Left lung (tissue), 10 donors: Measurements from ENCODE around the gene NFIA. TPM values are rescaled to one million over a fixed set of nuclear protein-coding genes. Genes with fewer than 3 reads are reported as not detected.

Experiments
- ATAC-seq: fragments of 200-7000 bp; cut with Tn5 transposase; one replicate; pipeline ENCODE4 v1.9.1; 2020; ENCODE audit warnings: moderate library complexity
- DNase-seq, 4 donors: peaks; one replicate each; pipeline ENCODE4 v3.0.0-alpha.2; 2013 to 2020
- H3K27ac ChIP-seq, 2 donors: fragments of 200-600 bp; sonication (generic) in 1 of 2; one replicate each; pipeline versions ENCODE4 v1.5.0 to v1.8.0; 2020 to 2021
- H3K27me3 ChIP-seq, 2 donors: fragments of 200-600 bp; sonication (generic) in 1 of 2; one replicate each; pipeline versions ENCODE4 v1.5.0 to v1.8.0; 2020 to 2021
- H3K36me3 ChIP-seq, 2 donors: fragments of 200-600 bp; sonication (generic) in 1 of 2; one replicate each; pipeline versions ENCODE4 v1.5.0 to v1.8.0; 2020 to 2021
- H3K4me1 ChIP-seq, 2 donors: fragments of 200-600 bp; one replicate each; pipeline ENCODE4 v1.8.0; 2021
- H3K4me3 ChIP-seq, 2 donors: fragments of 200-600 bp; sonication (generic) in 1 of 2; one replicate each; pipeline versions ENCODE4 v1.5.0 to v1.8.0; 2020 to 2021; ENCODE audit warnings: mild to moderate bottlenecking in 1 of 2
- H3K9me3 ChIP-seq, 2 donors: fragments of 200-600 bp; sonication (generic) in 1 of 2; one replicate each; pipeline versions ENCODE4 v1.5.0 to v1.8.0; 2020 to 2021
- CTCF ChIP-seq, 2 donors: fragments of 200-600 bp; sonication (generic) in 1 of 2; IDR thresholded peaks; one replicate each; pipeline versions ENCODE4 v1.5.0 to v1.8.0; 2021; ENCODE audit warnings: antibody characterized with exemption in 2 of 2
- intact Hi-C, 2 donors: fragments of 100-400 bp; cut with DNase I; formaldehyde crosslinking; loops; one replicate each; pipeline versions ENCODE4 v1.11.2 to v1.14.2; 2022
- polyA plus RNA-seq, 6 donors: library from polyadenylated mRNA; unstranded; fragments of 120-200 nt; gene quantifications; one replicate each; pipeline ENCODE4 v1.2.1, GENCODE V29; 2013; ENCODE audit not compliant: insufficient read length in 6 of 6
- total RNA-seq, 2 donors: library from RNA; stranded (reverse); fragmentation: NEBNext Ultra II Directional; extraction: Animal tissue kit (Norgen Biotek cat#: 25700); gene quantifications; one replicate each; pipeline ENCODE4 v1.2.1, GENCODE V29; 2021
- donor health status: DM: no; HTN: yes; CAD: no.
- donor health status: DM: no; HTN: no; CAD: no.

NFIA gene
- total and polyA plus RNA-seq, 8 donors = 30.4 to 60.7 (median 37.6) TPM

- intact Hi-C loops = no loop called here
- DNase-seq = peak in 1 of 4 donors; percentile 63
- Histone ChIP-seq H3K27me3 (no peaks in the 10 kb centered on the region), H3K4me3 (no peak overlapping the region), H3K4me1 (no peaks in the 10 kb centered on the region), H3K9me3 (no peaks in the 10 kb centered on the region), H3K27ac (no peak overlapping the region), H3K36me3 (peaks cover 0 to 35% of the 10 kb centered on the region in 2 donors)
- no peak for TF ChIP-seq CTCF (IDR thresholded peaks at IDR 0.05)
- no peak for ATAC-seq
Observed at GRCh38 chr1:61406467-61406866, 324.1 kb downstream of the NFIA start.

- Histone ChIP-seq H3K4me1 (no peaks in the 10 kb centered on the region), H3K27ac (no peak overlapping the region), H3K9me3 (no peaks in the 10 kb centered on the region), H3K4me3 (no peak overlapping the region), H3K27me3 (no peaks in the 10 kb centered on the region), H3K36me3 (peaks cover 0 to 24% of the 10 kb centered on the region in 2 donors)
- TF ChIP-seq CTCF (IDR thresholded peaks at IDR 0.05) = no peak
- intact Hi-C loops = no loop called here
- DNase-seq (no peak), ATAC-seq (no peak)
Observed at GRCh38 chr1:61412601-61413000, 330.2 kb downstream of the NFIA start.

GRCh38 chr1:61419196-61419595 is 336.8 kb downstream of the NFIA start:
- no peak for TF ChIP-seq CTCF (IDR thresholded peaks at IDR 0.05)
- H3K27me3 ChIP-seq = no peaks in the 10 kb centered on the region
- no peak for ATAC-seq
- intact Hi-C loops = no loop called here
- no peaks in the 10 kb centered on the region for H3K4me1 ChIP-seq
- no peak for DNase-seq
- H3K4me3 ChIP-seq = no peak overlapping the region
- no peaks in the 10 kb centered on the region for H3K36me3 ChIP-seq
- no peaks in the 10 kb centered on the region for H3K9me3 ChIP-seq
- H3K27ac ChIP-seq = no peak overlapping the region

GRCh38 chr1:61419657-61420056 is 337.3 kb downstream of the NFIA start:
- Histone ChIP-seq H3K4me3 (no peak overlapping the region), H3K4me1 (no peaks in the 10 kb centered on the region), H3K36me3 (no peaks in the 10 kb centered on the region), H3K9me3 (no peaks in the 10 kb centered on the region), H3K27ac (no peak overlapping the region), H3K27me3 (no peaks in the 10 kb centered on the region)
- ATAC-seq (no peak), DNase-seq (no peak)
- intact Hi-C loops = no loop called here
- TF ChIP-seq CTCF (IDR thresholded peaks at IDR 0.05) = no peak

GRCh38 chr1:61420243-61420642 is 337.9 kb downstream of the NFIA start:
- no peak for TF ChIP-seq CTCF (IDR thresholded peaks at IDR 0.05)
- Histone ChIP-seq H3K36me3 (no peaks in the 10 kb centered on the region), H3K27ac (no peak overlapping the region), H3K4me1 (no peaks in the 10 kb centered on the region), H3K4me3 (no peak overlapping the region), H3K9me3 (no peaks in the 10 kb centered on the region), H3K27me3 (no peaks in the 10 kb centered on the region)
- no peak for DNase-seq
- intact Hi-C loops = no loop called here
- no peak for ATAC-seq
